Activated CD4-positive, alpha-beta T cell treated with anti-CD3 and anti-CD28 coated beads, Interleukin-2, amount 50 U/mL, for 4 hours (primary cell): ENCODE measurements around the gene PKNOX2.

ENCODE experiments used
- DNase-seq, 2 experiments: peaks; one replicate each; pipeline ENCODE4 v3.0.0-alpha.2; 2020

The PKNOX2 gene

DNA sequence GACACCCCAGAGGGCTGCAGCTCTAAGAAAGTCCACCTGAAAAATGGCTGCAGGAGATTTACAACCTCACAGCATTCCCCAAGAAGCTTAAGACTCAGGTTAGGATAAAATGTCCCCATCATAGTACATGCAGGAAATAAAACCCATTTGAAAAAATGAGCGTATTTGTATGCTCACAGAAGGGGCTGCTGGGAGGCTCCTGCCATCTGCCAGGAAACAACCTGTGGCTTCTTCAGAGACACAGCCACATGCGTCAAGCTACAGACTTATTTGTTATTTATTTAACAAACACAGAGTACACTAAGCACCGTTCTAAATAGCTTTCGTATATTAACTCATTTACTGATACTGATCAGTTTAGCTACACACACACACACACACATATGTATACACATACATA is 258.1 kb downstream of the PKNOX2 start:
- no peak for DNase-seq

- DNase-seq = no peak
These were observed 258.8 kb downstream of the PKNOX2 start for GRCh38 chr11:125423247-125423849.

DNA sequence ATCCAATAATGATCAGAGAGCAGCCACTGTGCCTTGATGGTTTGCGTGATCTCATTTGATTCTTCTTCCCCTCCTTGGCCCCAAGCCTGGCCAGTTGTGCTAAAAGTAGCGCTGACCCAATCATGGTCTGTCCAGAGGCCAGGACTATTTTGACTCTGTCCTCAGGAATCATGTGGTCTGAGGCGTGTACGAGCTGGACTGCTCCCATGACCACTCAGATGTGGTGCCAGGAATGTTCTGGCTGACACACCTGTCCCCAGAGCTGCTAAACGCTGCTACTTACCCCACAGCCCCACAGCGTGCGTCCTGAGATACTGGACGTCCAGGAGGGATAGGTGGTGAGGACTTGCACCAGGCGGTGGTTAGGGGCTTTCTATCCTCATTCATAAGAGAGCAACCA is 261.1 kb downstream of the PKNOX2 start:
- DNase-seq = no peak

DNA sequence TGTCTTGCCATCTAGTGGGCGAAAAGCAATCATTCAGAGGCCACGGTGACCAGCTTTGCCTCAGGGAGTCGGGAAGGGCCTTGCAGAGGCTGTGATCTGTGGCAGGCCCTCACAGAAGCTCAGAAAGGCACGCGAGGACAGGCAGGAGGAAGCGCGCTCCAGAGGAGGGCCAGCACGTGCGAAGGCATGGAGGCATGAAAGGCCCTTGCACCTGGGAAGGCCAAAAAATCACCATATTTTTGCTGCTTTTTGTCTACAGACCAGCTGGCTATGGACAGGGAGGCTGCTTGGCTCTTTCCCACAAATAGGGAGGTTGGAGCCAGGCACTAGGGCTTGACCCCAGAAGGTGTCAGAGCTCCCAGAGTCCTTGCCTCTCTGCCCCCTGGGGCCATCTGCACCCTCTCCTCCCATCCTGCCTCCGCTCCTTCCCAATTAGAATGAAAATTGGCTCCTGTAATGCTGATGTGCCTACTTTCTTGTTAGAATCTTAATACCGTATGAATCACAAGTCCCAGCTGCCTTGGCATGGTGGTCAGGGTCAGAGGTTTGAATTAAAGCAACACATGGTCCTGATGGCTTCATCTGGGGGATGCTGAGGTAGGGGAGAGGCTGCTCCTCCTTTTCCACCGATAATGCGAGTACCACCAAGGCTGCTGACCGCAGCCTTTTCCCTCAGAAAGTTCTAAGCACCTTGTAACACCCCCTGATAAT is 262.4 kb downstream of the PKNOX2 start:
- no peak for DNase-seq

GRCh38 chr11:125428486-125429173 is 264.1 kb downstream of the PKNOX2 start:
- no peak for DNase-seq

- peak; percentile 23 to 24 for DNase-seq
These were observed 264.7 kb downstream of the PKNOX2 start for GRCh38 chr11:125429174-125429707.

- DNase-seq = no peak
These were observed 265.5 kb downstream of the PKNOX2 start for GRCh38 chr11:125429807-125430678.

DNA sequence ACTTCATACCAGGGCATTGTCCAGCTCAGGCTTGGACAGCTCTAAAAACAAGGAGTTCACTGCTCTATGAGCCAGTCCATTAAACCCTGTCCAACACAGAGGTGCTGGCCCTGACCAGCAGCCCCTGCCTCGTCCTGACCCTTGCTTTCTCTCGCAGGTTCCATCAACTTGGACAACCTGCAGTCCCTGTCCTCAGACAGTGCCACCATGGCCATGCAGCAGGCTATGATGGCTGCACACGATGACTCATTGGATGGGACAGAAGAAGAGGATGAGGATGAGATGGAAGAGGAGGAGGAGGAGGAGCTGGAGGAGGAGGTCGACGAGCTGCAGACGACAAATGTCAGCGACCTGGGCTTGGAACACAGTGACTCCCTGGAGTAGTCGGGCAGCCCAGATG is 266.5 kb downstream of the PKNOX2 start:
- DNase-seq = no peak

GRCh38 chr11:125431481-125431880 is 266.9 kb downstream of the PKNOX2 start:
- DNase-seq = no peak

DNA sequence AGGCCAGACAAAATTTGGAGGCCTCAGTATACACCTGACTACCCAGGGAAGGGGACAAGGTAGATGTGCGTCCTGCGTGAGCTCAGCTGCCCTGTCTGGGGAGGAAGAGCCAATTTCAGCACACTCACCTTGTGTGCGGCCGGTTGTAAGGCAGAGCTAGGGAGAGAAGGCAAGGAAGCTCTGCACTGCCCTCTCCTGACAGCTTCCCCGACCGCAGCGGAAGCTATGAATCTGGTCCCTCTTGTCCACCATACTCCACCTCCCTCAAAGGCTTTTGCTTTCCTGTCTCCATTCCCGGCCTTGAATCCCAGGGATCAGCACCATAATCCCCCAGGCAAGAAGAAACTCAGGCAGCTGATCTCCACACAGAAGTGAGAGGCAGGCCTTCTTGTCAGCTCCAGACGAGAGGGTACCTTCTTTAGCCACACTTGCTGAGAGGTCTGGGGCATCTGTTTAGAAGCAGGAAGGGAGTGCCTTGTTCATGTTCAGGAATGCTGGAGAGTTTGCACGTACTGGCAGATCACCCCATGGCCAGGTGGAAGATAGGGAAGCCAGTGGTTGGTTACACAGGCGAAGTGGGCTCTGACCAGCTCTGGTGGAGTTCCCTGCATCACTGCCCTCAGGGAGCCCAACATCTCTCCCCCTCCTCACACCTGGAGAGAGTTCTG is 269.0 kb downstream of the PKNOX2 start:
- DNase-seq = no peak

GRCh38 chr11:125435461-125436238 is 271.1 kb downstream of the PKNOX2 start:
- DNase-seq = no peak

GRCh38 chr11:125441648-125442410 is 277.3 kb downstream of the PKNOX2 start:
- DNase-seq = no peak

DNA sequence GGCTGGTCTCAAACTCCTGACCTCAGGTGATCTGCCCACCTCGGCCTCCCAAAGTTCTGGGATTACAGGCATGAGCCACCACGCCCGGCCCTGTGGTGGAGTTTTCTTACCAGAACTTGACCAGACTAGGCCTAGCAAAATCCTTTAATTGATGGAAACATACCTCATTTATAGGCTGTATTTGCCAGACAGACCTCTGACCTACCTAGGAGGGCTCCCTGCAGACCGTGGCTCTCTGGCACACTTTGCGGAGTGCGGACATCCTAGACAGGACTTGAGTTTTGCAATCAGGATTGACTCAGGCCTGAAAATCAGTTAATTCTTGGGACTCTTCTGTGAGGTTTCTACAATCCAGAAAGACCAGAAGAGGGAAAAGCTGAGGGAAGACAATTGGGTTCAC is 278.4 kb downstream of the PKNOX2 start:
- no peak for DNase-seq

DNA sequence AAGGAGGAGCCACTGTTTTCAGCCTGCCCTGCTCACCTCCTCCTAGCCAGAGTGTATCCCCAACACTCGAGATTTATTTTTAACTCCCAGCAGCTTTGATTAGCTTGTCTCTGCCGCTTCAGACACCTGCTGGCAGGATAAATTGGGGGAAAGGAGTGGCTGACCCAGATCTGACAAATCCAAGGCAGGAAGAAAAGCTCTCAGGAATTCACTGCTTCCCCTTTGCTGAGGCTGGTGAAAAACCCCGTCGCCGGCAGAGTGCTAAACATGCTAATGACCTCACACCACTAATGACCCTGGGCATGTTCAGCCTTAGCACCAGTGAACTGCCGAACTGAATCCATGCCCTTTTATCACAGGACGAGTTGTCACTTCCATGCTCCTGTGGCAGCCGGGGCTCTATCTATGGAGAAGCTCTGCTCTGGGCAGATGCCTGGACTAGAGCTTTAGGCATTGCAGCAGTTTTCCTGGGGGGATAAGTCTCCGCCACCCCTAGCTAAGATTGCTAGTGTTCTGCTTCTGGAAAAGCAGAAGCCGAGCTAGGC is 279.3 kb downstream of the PKNOX2 start:
- no peak for DNase-seq

GRCh38 chr11:125445731-125446130 is 281.2 kb downstream of the PKNOX2 start:
- DNase-seq = no peak

DNA sequence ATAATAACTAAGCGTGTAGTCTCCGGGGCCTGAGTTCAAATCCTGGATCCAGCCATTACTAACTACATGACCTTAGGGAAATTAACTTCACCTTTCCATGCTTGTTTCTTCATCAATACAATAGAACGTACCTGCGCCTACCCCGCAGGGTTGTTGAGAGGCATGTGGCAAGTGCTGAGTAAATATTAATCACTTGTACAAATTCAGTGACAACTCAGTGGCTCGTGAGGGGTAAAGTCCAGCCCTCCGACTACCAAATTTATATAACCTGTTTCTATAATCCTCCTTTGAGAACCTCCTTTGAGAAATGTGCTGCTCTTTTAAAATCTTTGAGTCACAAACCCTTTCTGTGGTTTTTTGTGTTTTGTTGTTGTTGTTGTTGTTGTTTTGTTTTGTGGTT is 281.7 kb downstream of the PKNOX2 start:
- no peak for DNase-seq

DNA sequence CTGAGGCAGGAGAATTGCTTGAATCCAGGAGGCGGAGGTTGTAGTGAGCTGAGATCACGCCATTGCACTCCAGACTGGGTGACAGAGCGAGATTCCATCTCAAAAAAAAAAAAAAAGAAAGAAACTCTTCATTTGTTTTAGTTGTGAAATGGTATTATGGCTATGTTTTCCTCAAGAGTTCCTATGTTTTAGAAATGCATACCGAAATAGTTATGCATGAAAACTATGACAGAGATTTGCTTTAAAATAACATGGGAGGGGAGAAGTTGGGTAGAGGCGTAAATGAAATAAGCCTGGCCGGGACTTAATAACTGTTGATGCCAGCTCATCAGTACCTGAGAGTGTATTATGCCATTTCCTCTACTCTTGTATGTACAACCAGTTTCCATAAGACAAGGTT is 283.2 kb downstream of the PKNOX2 start:
- DNase-seq = no peak

DNA sequence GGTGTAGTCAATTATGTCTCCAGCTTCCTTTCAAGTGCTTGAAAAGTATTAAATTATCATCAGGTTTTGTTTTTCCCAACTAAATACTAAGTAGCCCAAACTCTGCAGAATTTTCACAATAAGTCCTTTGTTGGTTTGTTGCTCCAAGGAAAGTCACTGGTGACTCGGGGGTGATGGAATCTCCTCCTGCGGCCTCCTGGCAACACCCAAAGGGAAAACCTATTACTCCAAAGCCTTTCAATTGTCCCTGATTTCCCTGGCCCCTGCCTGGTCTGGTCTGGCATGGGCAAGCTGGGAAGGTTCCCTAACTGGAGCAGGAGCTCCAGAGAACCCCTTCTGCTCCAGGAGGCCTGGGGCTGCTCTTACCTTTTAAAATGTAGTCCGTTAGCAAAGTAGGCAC is 283.6 kb downstream of the PKNOX2 start:
- no peak for DNase-seq

GRCh38 chr11:125449565-125449964 is 285.0 kb downstream of the PKNOX2 start:
- no peak for DNase-seq

GRCh38 chr11:125451400-125452124 is 287.0 kb downstream of the PKNOX2 start:
- DNase-seq = no peak
